OCI-LY7 (cell line): Measurements from ENCODE around the gene ADAMTSL3. TPM values are rescaled to one million over a fixed set of nuclear protein-coding genes. Genes with fewer than 3 reads are reported as not detected.

Experiments
- BruUV-seq: library from RNA; stranded (reverse); fragments of 400-500 nt; replicated peaks from 2 replicates; lab custom pipeline; 2021; lab: Mats Ljungman, UMichigan
- CTCF ChIA-PET: fragments of 300-600 bp; sonication (Branson Sonifier 250); formaldehyde crosslinking; loops from one replicate; lab custom pipeline; 2022; ENCODE audit warnings: antibody characterized with exemption; ENCODE audit not compliant: unreplicated experiment; lab: Charles Lee
- POLR2A ChIA-PET: fragments of 300-600 bp; sonication (Branson Sonifier 250); formaldehyde crosslinking; loops from one replicate; lab custom pipeline; 2022; ENCODE audit warnings: antibody characterized with exemption; lab: Charles Lee
- DNase-seq: peaks from one replicate; pipeline ENCODE4 v3.0.0-alpha.2; 2015; ENCODE audit warnings: low spot score
- H2AFZ ChIP-seq: fragments of 200-600 bp; sonication (generic), shearing (Covaris generic); 2 replicates; pipeline ENCODE4 v1.6.1; 2014; ENCODE audit warnings: mild to moderate bottlenecking, antibody characterized with exemption, low read length, moderate library complexity
- H3K27ac ChIP-seq: fragments of 200-600 bp; sonication (generic); 2 replicates; pipeline ENCODE4 v1.5.1; 2014; ENCODE audit warnings: mixed run types, low read depth, mild to moderate bottlenecking, moderate library complexity, low read length, inconsistent platforms; ENCODE audit not compliant: poor library complexity, severe bottlenecking
- H3K36me3 ChIP-seq: fragments of 200-600 bp; sonication (generic); 2 replicates; pipeline ENCODE4 v1.6.1; 2014; ENCODE audit warnings: mild to moderate bottlenecking, antibody characterized with exemption, low read length, moderate library complexity, mixed read lengths; ENCODE audit not compliant: insufficient read depth
- H3K4me1 ChIP-seq: fragments of 200-600 bp; sonication (generic); 2 replicates; pipeline ENCODE4 v1.5.1; 2014; ENCODE audit warnings: mild to moderate bottlenecking, low read length; ENCODE audit not compliant: insufficient read depth, poor library complexity, severe bottlenecking
- H3K4me2 ChIP-seq: fragments of 200-600 bp; sonication (generic); 2 replicates; pipeline ENCODE4 v1.6.1; 2014; ENCODE audit warnings: mild to moderate bottlenecking, low read length
- H3K4me3 ChIP-seq: fragments of 200-600 bp; sonication (generic); 2 replicates; pipeline ENCODE4 v1.5.1; 2014; ENCODE audit warnings: mild to moderate bottlenecking, low read depth, low read length; ENCODE audit not compliant: poor library complexity, severe bottlenecking
- H3K79me2 ChIP-seq: fragments of 200-600 bp; sonication (generic); 2 replicates; pipeline ENCODE4 v1.6.1; 2016; ENCODE audit warnings: low read depth, mild to moderate bottlenecking, low read length, moderate library complexity, mixed read lengths; ENCODE audit not compliant: insufficient read depth
- H3K9me2 ChIP-seq: fragments of 200-600 bp; sonication (generic); 2 replicates; pipeline ENCODE4 v1.6.1; 2016; ENCODE audit warnings: mild to moderate bottlenecking, low read length, mixed read lengths; ENCODE audit not compliant: insufficient read depth
- H3K9me3 ChIP-seq: fragments of 200-600 bp; sonication (generic); 2 replicates; pipeline ENCODE4 v1.6.1; 2014; ENCODE audit warnings: mild to moderate bottlenecking, mixed run types, low read length, mixed read lengths
- H4K20me1 ChIP-seq: fragments of 200-600 bp; sonication (generic); 2 replicates; pipeline ENCODE4 v1.6.1; 2014; ENCODE audit warnings: mild to moderate bottlenecking, antibody characterized with exemption, low read length, moderate library complexity, mixed read lengths; ENCODE audit not compliant: insufficient read depth
- CTCF ChIP-seq: fragments of 200-600 bp; sonication (generic); conservative IDR thresholded peaks from 2 replicates; pipeline ENCODE4 v1.5.1; 2014; ENCODE audit warnings: mild to moderate bottlenecking, antibody characterized with exemption, low read length, moderate library complexity, mixed read lengths
- EZH2phosphoT487 ChIP-seq: fragments of 200-600 bp; sonication (generic); IDR thresholded peaks from 2 replicates; pipeline ENCODE4 v1.6.1; 2018; ENCODE audit warnings: low read depth, borderline replicate concordance, mild to moderate bottlenecking, mixed run types, antibody characterized with exemption, low read length, moderate library complexity, mixed read lengths
- intact Hi-C: fragments of 100-400 bp; cut with micrococcal nuclease; formaldehyde crosslinking; loops from one replicate; pipeline ENCODE4 v1.10.0; 2022; ENCODE audit not compliant: unreplicated experiment
- total RNA-seq, 2 experiments: library from RNA; depleted of rRNA in 1 of 2; stranded (reverse); fragments of >200 nt in 1 of 2; shearing (Covaris generic) in 1 of 2; gene quantifications; 2 replicates each; pipeline ENCODE4 v1.2.3, GENCODE V29; 2014 to 2022

Gene ADAMTSL3
- total RNA-seq, 2 experiments from 2014 or later = not detected

GRCh38 chr15:83984601-83985000 is 330.7 kb downstream of the ADAMTSL3 start:
- CTCF ChIA-PET = interaction anchor here (0.5 kb wide), 1 partner anchor 10 kb away, joined by 4 read pairs; no protein-coding TSS in a partner anchor

GRCh38 chr15:83991163-83991562 is 337.2 kb downstream of the ADAMTSL3 start:
- ChIA-PET POLR2A (no interaction called here), CTCF (no interaction called here)
- Histone ChIP-seq H3K9me2 (no peaks in the 10 kb centered on the region), H3K4me1 (no peaks in the 10 kb centered on the region), H3K4me2 (no peak overlapping the region), H3K9me3 (no peaks in the 10 kb centered on the region), H3K36me3 (no peaks in the 10 kb centered on the region), H4K20me1 (no peaks in the 10 kb centered on the region), H3K79me2 (no peaks in the 10 kb centered on the region), H2AFZ (no peak overlapping the region), H3K27ac (no peak overlapping the region), H3K4me3 (no peak overlapping the region)
- DNase-seq = no peak
- intact Hi-C loops = no loop called here
- BruUV-seq = no TSS peak
- TF ChIP-seq EZH2phosphoT487 = no peak
- no peak for TF ChIP-seq CTCF

More at GRCh38 chr15:83984601-83985000, 330.7 kb downstream of the ADAMTSL3 start:
- Histone ChIP-seq H3K79me2 (no peaks in the 10 kb centered on the region), H3K9me3 (no peaks in the 10 kb centered on the region), H3K36me3 (no peaks in the 10 kb centered on the region), H3K4me2 (peak overlapping the region; percentile 66), H3K9me2 (no peaks in the 10 kb centered on the region), H2AFZ (peak overlapping the region; percentile 88; the same call in 1 of the 2 replicates), H3K27ac (no peak overlapping the region), H3K4me1 (peaks cover 28% of the 10 kb centered on the region), H3K4me3 (no peak overlapping the region), H4K20me1 (no peaks in the 10 kb centered on the region)
- BruUV-seq = TSS peak; percentile 98
- DNase-seq = no peak
- intact Hi-C loops = loop anchor here (5.0 kb wide), 1 partner anchor 777 kb away; the partner anchor contains the start of gene HDGFL3
- TF ChIP-seq CTCF (no peak), EZH2phosphoT487 (no peak)
- POLR2A ChIA-PET = interaction anchor here (0.9 to 2.3 kb wide), 5 partner anchors 9 to 44 kb away, joined by 3 to 13 read pairs (median 6); no protein-coding TSS in a partner anchor

- POLR2A ChIA-PET = interaction anchor here (1.3 to 2.2 kb wide), 3 partner anchors 8 to 18 kb away, joined by 3 to 14 read pairs (median 11); no protein-coding TSS in a partner anchor
Observed at GRCh38 chr15:83992324-83993031, 338.6 kb downstream of the ADAMTSL3 start.

More at GRCh38 chr15:83992324-83993031, 338.6 kb downstream of the ADAMTSL3 start:
- Histone ChIP-seq H4K20me1 (no peaks in the 10 kb centered on the region), H2AFZ (no peak overlapping the region), H3K9me3 (no peaks in the 10 kb centered on the region), H3K4me2 (no peak overlapping the region), H3K27ac (no peak overlapping the region), H3K79me2 (no peaks in the 10 kb centered on the region), H3K9me2 (no peaks in the 10 kb centered on the region), H3K36me3 (no peaks in the 10 kb centered on the region), H3K4me3 (no peak overlapping the region), H3K4me1 (no peaks in the 10 kb centered on the region)
- BruUV-seq = no TSS peak
- intact Hi-C loops = no loop called here
- CTCF ChIA-PET = no interaction called here
- DNase-seq = no peak
- TF ChIP-seq EZH2phosphoT487 (no peak), CTCF (no peak)
